Stimulated activated memory B cell treated with anti-CD40 and anti-IgM and Interleukin-4, amounts not matched to agents 10 μg/mL and 1 μg/mL and 100 μg/mL, for 72 hours (primary cell): ENCODE results near the gene SHANK2.
"Not testable (repeated sequence)": the region's sequence is repeated elsewhere in the genome, so short reads cannot be mapped to it uniquely, and the experiment has no call there.

Experiments used
- ATAC-seq: fragments of 150-1000 bp; cut with Tn5 transposase; 2 replicates; pipeline ENCODE4 v1.10.0; 2021
- H3K27ac Mint-ChIP-seq: one replicate; pipeline ENCODE4 v1.8.0; 2022; ENCODE audit warnings: mild to moderate bottlenecking, mixed read lengths
- H3K27me3 Mint-ChIP-seq: one replicate; pipeline ENCODE4 v1.8.0; 2022; ENCODE audit warnings: mixed read lengths
- H3K36me3 Mint-ChIP-seq: one replicate; pipeline ENCODE4 v1.8.0; 2022; ENCODE audit warnings: mixed read lengths
- H3K4me1 Mint-ChIP-seq: one replicate; pipeline ENCODE4 v1.8.0; 2022; ENCODE audit warnings: mixed read lengths
- H3K4me3 Mint-ChIP-seq: one replicate; pipeline ENCODE4 v1.8.0; 2022; ENCODE audit warnings: mild to moderate bottlenecking, moderate library complexity, mixed read lengths
- H3K9me3 Mint-ChIP-seq: one replicate; pipeline ENCODE4 v1.8.0; 2022; ENCODE audit warnings: mixed read lengths

SHANK2 gene

DNA sequence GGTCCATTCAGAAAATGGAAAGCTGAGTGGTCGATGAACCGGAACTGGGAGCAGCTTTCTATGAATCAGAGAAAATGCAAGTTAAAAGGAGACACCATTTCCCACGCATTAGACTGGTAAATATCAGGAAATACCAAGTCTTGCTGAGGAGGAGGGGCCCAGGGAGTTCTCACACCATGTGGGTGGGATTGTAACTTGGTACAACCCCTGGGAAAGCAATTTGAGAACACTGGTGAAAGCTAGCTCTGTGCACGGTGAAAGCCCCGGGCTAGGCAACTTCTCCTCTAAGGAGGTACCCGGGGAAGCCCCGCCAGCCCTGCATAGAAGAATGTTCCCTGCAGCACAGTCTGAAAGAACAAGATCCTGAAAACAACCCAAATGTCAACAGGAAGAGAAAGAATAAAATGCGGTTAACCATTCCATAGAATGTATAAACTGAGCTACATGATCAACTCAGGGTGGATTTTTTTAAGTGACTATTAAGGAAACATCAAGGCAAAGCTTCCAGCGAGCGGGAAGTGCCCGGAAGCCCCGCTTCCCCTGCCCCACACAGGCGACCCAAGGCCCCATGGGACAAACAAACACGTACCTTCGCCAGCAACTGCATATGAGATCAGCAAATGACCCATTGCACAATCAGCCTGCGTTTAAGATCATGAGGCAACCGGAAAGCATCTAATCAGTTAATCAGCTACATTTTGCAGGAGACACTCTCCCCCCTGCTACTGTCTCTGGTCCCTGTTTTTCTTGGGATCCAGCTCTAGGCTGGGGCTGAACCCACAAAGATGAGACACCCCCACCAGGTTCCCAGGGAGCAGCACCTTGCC, 11.3 kb downstream of the SHANK2 start:
- Mint-ChIP-seq H3K27ac (no peak overlapping the region), H3K27me3 (peaks cover 87% of the 10 kb centered on the region), H3K4me1 (peaks cover 12% of the 10 kb centered on the region), H3K4me3 (peak overlapping the region; percentile 3), H3K36me3 (no peaks in the 10 kb centered on the region), H3K9me3 (no peaks in the 10 kb centered on the region)
- ATAC-seq = peak; percentile 89

GRCh38 chr11:71240061-71240690, 12.2 kb downstream of the SHANK2 start:
- ATAC-seq = no peak
- Mint-ChIP-seq H3K27ac (no peak overlapping the region), H3K4me3 (no peak overlapping the region), H3K36me3 (no peaks in the 10 kb centered on the region), H3K4me1 (peaks cover 12% of the 10 kb centered on the region), H3K27me3 (peaks cover 85% of the 10 kb centered on the region), H3K9me3 (no peaks in the 10 kb centered on the region)

DNA sequence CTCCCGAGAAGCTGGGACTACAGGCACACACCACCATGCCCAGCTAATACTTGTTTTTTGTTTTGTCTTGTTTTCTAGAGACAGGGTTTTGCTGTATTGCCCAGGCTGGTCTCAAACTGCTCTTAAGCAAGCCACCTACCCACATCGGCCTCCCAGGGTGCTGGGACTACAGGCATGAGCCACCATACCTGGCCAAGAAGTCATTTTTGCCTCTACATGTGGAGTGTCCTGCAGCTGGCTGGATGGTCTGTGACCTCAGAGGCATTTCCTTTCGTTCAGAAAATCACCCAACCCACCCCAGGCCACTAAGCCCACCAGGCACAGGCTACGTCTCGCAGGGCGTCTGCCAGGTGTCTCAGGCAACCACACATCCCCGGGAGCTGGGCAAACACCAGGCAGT, 12.8 kb downstream of the SHANK2 start:
- no peaks in the 10 kb centered on the region for H3K36me3 Mint-ChIP-seq
- peaks cover 12% of the 10 kb centered on the region for H3K4me1 Mint-ChIP-seq
- H3K27me3 Mint-ChIP-seq = peaks cover 85% of the 10 kb centered on the region
- no peak overlapping the region for H3K4me3 Mint-ChIP-seq
- H3K9me3 Mint-ChIP-seq = no peaks in the 10 kb centered on the region
- H3K27ac Mint-ChIP-seq = no peak overlapping the region
- no peak for ATAC-seq

DNA sequence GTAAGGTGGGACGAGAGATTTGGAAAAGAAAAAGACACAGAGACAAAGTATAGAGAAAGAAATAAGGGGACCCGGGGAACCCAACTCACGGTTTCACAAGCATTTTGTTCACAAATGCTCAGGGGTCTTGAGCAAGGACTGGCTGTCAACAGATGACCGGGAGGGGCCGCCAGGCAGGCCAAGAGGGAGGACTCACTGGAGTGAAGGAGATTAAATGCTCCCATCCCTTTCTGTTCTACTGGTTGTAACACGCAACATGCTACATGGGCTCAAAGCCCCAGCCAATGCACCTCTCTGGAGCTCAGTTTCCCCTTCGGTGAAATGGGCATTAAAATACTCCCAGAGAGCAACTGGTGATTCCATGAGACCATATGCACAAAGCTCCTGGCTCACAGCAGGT, 13.4 kb downstream of the SHANK2 start:
- no peaks in the 10 kb centered on the region for H3K36me3 Mint-ChIP-seq
- H3K9me3 Mint-ChIP-seq = no peaks in the 10 kb centered on the region
- no peak overlapping the region for H3K4me3 Mint-ChIP-seq
- peaks cover 83% of the 10 kb centered on the region for H3K27me3 Mint-ChIP-seq
- peaks cover 12% of the 10 kb centered on the region for H3K4me1 Mint-ChIP-seq
- ATAC-seq = no peak
- no peak overlapping the region for H3K27ac Mint-ChIP-seq

- Mint-ChIP-seq H3K27ac (no peak overlapping the region), H3K4me3 (no peak overlapping the region), H3K27me3 (peaks cover 79% of the 10 kb centered on the region), H3K36me3 (no peaks in the 10 kb centered on the region), H3K4me1 (peaks cover 12% of the 10 kb centered on the region), H3K9me3 (no peaks in the 10 kb centered on the region)
- no peak for ATAC-seq
Observed at GRCh38 chr11:71238285-71238875, 14.0 kb downstream of the SHANK2 start.

- no peak for ATAC-seq
- H3K27ac Mint-ChIP-seq = no peak overlapping the region
- H3K4me3 Mint-ChIP-seq = no peak overlapping the region
- peaks cover 12% of the 10 kb centered on the region for H3K4me1 Mint-ChIP-seq
- H3K9me3 Mint-ChIP-seq = no peaks in the 10 kb centered on the region
- peaks cover 79% of the 10 kb centered on the region for H3K27me3 Mint-ChIP-seq
- no peaks in the 10 kb centered on the region for H3K36me3 Mint-ChIP-seq
Observed at GRCh38 chr11:71237853-71238252, 14.5 kb downstream of the SHANK2 start.

DNA sequence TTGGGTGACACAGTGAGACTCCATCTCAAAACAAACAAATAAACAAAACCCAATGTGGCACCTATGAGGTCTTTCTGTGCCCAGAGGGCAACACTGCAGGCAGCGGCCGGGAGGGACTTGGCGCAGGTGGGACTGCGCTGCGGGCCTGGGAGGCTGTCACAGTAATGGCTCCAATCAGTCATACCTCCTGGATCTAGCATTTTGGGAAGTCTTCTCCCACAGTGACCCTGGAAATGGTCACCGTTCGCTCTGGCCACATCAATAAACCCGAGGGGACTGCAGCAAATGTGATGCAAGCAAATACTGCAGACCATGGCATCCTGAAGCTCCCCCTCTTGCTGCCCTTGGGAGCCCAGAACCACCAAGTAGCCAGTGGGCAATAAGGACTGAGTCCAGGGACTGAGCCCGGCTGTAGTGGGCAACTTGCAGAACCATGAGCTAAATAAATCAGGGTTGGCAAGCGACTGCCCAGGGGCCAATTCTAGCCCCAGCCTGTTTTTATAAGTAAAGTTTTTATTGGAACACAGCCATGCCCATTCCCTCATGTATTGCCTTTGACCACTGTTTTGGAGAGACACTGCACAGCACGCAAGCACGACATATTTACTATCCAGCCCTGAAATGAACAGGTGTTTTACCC, 15.4 kb downstream of the SHANK2 start:
- Mint-ChIP-seq H3K36me3 (no peaks in the 10 kb centered on the region), H3K27me3 (peaks cover 72% of the 10 kb centered on the region), H3K9me3 (no peaks in the 10 kb centered on the region), H3K4me1 (peaks cover 12% of the 10 kb centered on the region), H3K4me3 (no peak overlapping the region), H3K27ac (no peak overlapping the region)
- ATAC-seq = no peak

- ATAC-seq = no peak
- Mint-ChIP-seq H3K36me3 (no peaks in the 10 kb centered on the region), H3K4me1 (peaks cover 4% of the 10 kb centered on the region), H3K9me3 (no peaks in the 10 kb centered on the region), H3K27me3 (peaks cover 71% of the 10 kb centered on the region), H3K4me3 (no peak overlapping the region), H3K27ac (no peak overlapping the region)
Observed at GRCh38 chr11:71235719-71236118, 16.7 kb downstream of the SHANK2 start.

DNA sequence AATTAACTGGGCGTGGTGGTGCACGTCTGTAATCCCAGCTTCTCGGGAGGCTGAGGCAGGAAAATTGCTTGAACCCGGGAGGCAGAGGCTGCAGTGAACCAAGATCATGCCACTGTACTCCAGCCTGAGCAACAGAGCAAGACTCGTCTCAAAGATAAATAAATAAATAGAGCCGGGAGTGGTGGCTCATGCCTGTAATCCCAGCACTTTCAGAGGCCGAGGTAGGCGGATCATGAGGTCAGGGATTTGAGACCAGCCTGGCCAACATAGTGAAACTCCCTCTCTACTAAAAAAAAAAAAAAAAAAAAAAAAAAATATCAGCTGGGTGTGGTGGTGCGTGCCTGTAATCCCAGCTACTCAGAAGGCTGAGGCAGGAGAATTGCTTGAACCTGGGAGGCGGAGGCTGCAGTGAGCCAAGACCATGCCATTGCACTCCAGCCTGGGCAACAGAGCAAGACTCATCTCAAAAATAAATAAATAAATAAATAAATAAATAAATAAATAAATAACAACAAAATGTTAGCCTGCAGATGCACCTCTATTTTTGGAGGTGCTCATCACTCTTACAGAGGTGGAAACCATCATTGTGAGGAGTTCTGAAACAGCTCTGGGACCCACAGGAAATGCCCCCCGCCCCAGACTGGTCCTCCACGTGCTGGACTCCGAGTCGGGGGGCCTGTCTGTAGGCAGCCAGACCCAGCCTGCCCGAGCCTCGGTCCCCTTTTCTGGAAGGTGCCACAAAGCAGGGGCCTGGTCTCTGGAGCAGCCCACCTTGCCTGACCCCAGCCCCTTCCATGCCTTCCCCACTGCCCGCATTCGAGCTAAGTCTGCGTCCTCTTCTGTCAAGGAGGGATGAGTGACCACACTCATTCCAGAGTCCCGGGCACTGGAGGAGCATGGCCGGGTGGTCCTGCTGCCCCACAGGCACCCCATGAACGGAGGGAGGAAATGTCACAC, 18.2 kb downstream of the SHANK2 start:
- H3K36me3 Mint-ChIP-seq, H3K4me1 Mint-ChIP-seq, H3K27ac Mint-ChIP-seq, ATAC-seq, H3K9me3 Mint-ChIP-seq, H3K4me3 Mint-ChIP-seq: not testable (repeated sequence)
- H3K27me3 Mint-ChIP-seq = peaks cover 82% of the 10 kb centered on the region

GRCh38 chr11:71232364-71232763, 20.0 kb downstream of the SHANK2 start:
- Mint-ChIP-seq H3K9me3 (peaks cover 6% of the 10 kb centered on the region), H3K27me3 (peaks cover 78% of the 10 kb centered on the region), H3K27ac (no peak overlapping the region), H3K4me3 (no peak overlapping the region), H3K4me1 (no peaks in the 10 kb centered on the region), H3K36me3 (peaks cover 7% of the 10 kb centered on the region)
- no peak for ATAC-seq

GRCh38 chr11:71228961-71229360, 23.4 kb downstream of the SHANK2 start:
- ATAC-seq = no peak
- Mint-ChIP-seq H3K9me3 (peaks cover 19% of the 10 kb centered on the region), H3K27me3 (peaks cover 55% of the 10 kb centered on the region), H3K36me3 (peaks cover 17% of the 10 kb centered on the region), H3K27ac (no peak overlapping the region), H3K4me3 (no peak overlapping the region), H3K4me1 (no peaks in the 10 kb centered on the region)

- peaks cover 19% of the 10 kb centered on the region for H3K9me3 Mint-ChIP-seq
- no peak overlapping the region for H3K4me3 Mint-ChIP-seq
- no peak for ATAC-seq
- no peaks in the 10 kb centered on the region for H3K4me1 Mint-ChIP-seq
- H3K27me3 Mint-ChIP-seq = peaks cover 56% of the 10 kb centered on the region
- H3K36me3 Mint-ChIP-seq = peaks cover 17% of the 10 kb centered on the region
- H3K27ac Mint-ChIP-seq = no peak overlapping the region
Observed at GRCh38 chr11:71227058-71227659, 25.2 kb downstream of the SHANK2 start.

DNA sequence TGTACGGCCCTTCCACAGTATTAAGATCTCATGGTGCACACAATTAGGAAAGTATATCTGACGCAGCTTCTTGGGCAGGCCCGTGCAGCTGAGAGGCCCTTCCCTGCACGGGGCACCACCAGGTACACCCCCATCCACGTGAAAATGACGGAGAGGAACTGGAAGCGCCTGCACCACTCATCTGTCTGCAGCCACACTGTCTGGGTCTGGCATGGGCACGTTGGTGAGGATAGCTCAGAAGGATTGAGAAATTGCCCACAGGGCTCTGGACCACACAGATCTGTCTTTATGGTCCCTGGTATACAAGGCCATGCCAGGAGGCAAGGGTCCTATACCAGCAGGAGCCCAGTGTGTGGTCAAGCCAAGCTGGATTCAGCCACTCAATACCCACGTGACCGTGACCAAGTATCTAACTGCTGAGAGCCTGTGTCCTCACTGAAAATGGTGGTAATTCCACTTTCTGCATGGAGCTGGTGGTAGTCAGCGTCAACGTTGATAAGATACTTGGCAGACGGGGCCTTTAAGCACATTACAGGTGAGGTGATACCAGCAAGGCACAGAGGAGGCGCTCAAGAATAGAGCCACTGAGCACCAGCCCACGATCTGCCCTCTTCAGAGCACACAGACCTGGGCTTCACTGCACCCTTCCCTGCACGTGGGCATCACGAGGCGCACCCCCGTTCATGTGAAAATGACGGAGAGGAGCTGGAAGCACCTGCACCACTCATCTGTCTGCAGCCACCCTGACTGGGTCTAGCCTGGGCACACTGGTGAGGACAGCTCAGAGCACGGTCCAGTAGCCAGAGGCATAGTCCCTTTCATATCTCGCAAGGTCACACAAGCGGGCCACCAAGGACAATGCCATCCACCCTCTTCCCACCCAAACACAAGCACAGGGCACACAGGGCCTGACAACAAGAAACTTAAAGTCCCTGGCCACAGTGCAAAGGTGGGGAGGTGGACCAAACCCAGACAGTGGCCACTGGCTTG, 28.4 kb downstream of the SHANK2 start:
- no peak overlapping the region for H3K27ac Mint-ChIP-seq
- peaks cover 17% of the 10 kb centered on the region for H3K36me3 Mint-ChIP-seq
- no peak overlapping the region for H3K4me3 Mint-ChIP-seq
- H3K4me1 Mint-ChIP-seq = no peaks in the 10 kb centered on the region
- peaks cover 40% of the 10 kb centered on the region for H3K27me3 Mint-ChIP-seq
- no peak for ATAC-seq
- peaks cover 19% of the 10 kb centered on the region for H3K9me3 Mint-ChIP-seq
